Stimulated activated CD8-positive, alpha-beta memory T cell treated with anti-CD3 and anti-CD28 coated beads, Interleukin-7, amount 100 ng/mL, for 1 hour (primary cell): ENCODE results near the gene KHK.

Experiments used
- DNase-seq, 2 donors: peaks; one replicate each; pipeline ENCODE4 v3.0.0-alpha.2; 2020; ENCODE audit warnings: low read depth in 2 of 2

KHK gene

DNA sequence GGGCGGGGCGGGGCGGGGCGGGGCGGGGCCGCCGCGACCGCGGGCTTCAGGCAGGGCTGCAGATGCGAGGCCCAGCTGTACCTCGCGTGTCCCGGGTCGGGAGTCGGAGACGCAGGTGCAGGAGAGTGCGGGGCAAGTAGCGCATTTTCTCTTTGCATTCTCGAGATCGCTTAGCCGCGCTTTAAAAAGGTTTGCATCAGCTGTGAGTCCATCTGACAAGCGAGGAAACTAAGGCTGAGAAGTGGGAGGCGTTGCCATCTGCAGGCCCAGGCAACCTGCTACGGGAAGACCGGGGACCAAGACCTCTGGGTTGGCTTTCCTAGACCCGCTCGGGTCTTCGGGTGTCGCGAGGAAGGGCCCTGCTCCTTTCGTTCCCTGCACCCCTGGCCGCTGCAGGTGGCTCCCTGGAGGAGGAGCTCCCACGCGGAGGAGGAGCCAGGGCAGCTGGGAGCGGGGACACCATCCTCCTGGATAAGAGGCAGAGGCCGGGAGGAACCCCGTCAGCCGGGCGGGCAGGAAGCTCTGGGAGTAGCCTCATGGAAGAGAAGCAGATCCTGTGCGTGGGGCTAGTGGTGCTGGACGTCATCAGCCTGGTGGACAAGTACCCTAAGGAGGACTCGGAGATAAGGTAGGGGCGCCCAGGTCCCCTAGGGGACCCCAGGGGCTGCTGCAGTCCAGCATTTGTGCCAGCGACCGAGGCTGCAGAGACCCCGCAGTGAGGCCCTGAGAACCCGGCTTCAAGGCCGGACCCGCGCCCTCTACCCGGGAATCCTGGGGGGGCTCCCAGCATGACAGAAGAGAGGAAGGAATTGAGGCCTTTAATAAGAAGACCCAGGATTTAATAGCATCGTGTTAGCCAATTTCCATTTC is at the start of gene KHK:
Gene KHK, plus strand, starts transcription at position 49 of the 870 bp plus-strand sequence. Its CDS starts 488 bp downstream, at position 537.
- no peak for DNase-seq

DNA sequence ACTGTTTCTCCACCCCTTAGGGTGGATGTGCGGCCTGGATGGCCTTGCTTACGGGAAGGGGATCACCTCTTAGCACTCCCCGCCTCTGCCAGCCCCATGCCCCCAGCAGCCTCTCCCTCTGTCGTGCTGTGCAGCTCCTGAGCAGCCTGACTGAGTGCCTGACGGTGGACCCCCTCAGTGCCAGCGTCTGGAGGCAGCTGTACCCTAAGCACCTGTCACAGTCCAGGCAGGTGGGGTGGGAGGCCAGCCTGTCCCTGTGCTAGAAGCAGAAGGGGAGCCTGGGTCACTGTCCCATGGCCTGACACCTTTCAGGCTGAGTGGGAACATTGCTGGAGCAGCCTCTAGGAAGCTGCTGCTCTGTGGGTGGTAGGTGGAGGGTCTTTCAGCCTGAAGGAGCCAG is 48.6 kb upstream of the KHK start:
- no peak for DNase-seq

- DNase-seq, result no peak
Measured at GRCh38 chr2:27038631-27039339, 47.8 kb upstream of the KHK start.

- no peak for DNase-seq
Measured at GRCh38 chr2:27039426-27039825, 47.1 kb upstream of the KHK start.

- no peak for DNase-seq
Measured at GRCh38 chr2:27039871-27040270, 46.7 kb upstream of the KHK start.

GRCh38 chr2:27040282-27040681 is 46.3 kb upstream of the KHK start:
- no peak for DNase-seq

DNA sequence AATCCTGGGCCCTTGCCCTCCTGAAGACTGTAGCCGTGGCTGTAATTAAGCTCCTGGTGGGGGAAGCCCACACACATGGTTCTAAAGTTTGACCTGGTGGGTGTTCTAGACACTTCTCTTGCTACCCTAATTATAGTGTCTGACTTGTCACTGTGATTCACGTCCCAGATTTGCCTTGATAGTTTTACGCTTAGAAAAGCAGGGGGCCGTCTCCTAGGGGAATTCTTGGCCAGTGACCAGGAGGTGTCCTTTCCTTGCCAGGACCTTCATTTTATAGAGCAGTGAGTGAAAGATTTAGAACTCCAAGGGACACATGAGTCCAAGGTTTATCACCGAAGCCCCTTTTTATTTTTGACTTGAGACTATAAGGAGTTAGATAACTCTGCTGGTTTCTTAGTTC is 44.8 kb upstream of the KHK start:
- DNase-seq, result no peak

GRCh38 chr2:27042159-27042661 is 44.4 kb upstream of the KHK start:
- DNase-seq, result no peak

GRCh38 chr2:27042985-27043634 is 43.5 kb upstream of the KHK start:
- no peak for DNase-seq

GRCh38 chr2:27049422-27050280 is 36.9 kb upstream of the KHK start:
- peak in 1 of 2 donors; percentile 24 for DNase-seq

DNA sequence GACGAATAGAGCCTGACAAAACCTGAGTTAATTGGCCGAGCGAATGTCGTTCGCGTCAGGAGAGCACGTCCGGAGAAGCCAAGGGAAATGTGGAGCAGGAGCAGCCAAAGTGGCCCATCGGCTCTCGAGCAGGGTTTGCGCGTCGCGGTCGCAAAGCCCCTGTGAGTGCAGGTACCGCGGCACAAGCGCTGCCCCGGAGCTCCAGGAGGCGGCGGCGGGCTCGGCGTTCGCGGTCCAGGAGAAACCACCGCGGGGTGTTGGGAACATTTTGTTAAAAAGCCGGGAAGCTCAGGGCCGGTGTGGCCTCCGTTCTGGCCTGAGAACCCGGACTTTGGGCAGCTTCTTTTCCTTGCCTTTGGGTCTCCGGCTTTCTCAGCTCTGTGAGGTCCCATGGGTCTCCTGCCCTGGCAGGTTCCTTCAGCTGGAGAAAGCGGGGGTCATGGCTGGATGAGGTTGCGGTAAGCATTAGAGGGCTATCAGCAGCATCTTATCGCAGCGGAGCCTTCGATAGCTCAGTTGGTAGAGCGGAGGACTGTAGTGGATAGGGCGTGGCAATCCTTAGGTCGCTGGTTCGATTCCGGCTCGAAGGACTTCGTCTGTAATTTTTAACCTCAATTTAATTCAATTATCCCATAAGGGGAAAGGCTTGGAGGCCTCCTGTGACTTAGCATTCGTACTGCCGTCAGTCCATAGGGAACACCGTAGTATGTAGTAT is 36.1 kb upstream of the KHK start:
- DNase-seq, result peak; percentile 89 to 90

GRCh38 chr2:27050996-27051901 is 35.3 kb upstream of the KHK start, which contains the start of gene AGBL5:
Gene AGBL5 (plus strand): TSS chr2:27051668. CDS start chr2:27052959, 1,291 bp downstream.
- peak; percentile 94 for DNase-seq

DNA sequence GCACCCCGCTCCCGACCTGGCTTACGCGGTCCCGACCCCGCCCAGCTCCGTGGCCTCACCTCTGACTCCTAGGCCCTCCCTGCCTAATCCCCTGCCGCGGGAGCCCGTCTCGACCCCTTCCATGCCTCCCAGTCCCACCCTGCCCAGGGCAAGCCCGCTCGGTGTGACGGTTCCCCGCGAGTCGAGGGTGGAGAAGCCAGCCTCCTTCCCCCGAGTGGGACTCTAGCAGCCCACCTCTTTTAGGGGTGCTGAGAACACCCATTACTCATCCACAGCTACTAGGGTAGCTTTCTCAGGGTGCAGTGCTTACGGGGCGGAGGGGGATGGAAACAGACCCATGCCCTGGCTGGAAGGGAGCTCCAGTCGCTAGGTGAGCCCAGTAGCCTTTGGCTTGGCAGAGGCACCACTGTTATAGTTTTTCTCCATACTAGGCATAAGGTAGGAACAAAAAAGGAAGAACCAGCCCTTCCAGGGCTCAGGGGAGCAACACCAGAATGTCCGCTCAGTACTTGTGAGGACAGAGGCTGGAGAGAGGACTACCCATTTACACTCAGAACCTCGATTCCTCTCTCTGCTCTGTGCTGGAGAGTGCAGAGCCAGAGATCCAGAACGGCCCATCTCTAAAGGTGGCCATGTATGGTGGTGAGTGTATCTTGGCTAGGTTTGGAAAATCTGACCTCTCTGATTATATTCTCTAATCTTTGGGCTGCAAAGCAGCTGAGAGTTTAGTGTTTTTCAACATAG is 34.5 kb upstream of the KHK start:
- peak in 1 of 2 donors; percentile 12 for DNase-seq

GRCh38 chr2:27053321-27053720 is 33.3 kb upstream of the KHK start:
- DNase-seq, result no peak

DNA sequence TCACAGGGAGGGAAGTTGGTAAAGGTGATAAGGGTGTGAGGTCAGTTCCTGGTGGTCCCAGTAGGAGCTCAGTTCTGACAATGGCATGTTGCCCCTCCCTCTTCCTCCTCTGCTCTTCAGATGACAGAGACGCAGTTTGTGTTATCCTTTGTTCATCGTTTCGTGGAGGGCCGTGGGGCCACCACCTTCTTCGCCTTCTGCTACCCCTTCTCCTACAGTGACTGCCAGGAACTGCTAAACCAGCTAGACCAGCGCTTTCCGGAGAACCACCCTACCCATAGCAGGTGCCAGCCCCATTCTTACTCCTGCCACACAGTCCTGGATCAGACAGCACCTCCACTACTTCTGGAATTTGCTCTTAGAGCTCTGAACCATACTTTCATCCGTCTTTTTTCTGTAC is 32.8 kb upstream of the KHK start:
- DNase-seq, result no peak

DNA sequence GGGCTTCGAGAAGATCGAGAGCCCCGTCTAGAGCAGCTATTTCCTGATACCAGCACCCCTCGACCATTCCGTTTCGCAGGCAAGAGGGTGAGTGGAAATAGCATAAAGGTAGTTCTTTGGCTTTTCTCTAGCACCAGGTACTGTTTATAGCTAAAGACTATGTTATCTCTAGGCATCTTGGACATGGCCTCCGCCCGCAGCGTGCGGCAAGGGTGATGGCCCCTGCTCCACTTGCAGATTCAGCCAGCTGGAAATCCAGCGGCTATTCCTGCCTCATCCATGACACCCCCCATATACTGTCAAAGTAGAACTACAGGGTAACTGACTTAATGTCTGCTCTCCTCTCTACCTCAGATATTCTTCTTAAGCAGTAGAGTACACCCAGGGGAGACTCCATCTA is 31.9 kb upstream of the KHK start:
- DNase-seq, result no peak

DNA sequence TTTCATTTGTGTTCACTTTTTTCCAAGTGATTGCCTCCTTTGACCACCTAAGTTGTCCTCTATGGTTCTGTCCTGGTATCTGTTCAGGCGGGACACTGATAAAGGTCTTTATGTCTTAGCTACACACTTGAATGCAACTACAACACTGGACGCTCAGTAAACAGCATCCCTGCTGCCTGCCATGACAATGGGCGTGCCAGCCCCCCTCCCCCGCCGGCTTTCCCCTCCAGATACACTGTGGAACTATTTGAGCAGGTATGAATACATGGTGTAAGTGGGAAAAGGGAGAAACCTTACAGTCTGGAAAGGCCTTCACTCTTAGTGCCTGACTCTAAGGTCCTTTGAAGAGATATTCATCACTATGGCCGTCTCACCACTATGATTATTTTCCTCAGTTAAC is 29.4 kb upstream of the KHK start:
- no peak for DNase-seq

DNA sequence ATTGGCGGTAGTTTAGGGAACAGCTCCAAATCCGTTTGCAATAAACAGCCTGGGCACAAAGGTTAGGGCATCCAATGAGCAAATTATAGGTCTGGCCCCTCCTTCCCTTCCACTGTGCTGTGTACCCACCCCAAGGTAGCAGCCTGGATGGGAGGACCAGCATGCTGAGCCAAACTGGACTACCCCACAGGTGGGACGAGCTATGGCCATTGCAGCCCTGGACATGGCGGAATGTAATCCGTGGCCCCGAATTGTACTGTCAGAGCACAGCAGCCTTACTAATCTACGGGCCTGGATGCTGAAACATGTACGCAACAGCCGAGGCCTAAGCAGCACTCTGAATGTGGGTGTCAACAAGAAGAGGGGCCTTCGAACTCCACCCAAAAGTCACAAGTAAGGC is 28.4 kb upstream of the KHK start:
- no peak for DNase-seq
